Neural progenitor cell (in vitro differentiated cells): ENCODE data around the gene TMEM87A.

Source experiments
- CTCF ChIP-seq: fragments of 200-600 bp; sonication (generic); IDR thresholded peaks from 2 replicates; pipeline ENCODE4 v1.5.1; 2017; ENCODE audit warnings: antibody characterized with exemption, mild to moderate bottlenecking
- EZH2phosphoT487 ChIP-seq: fragments of 200-600 bp; sonication (generic); IDR thresholded peaks from 2 replicates; pipeline ENCODE4 v1.6.1; 2017; ENCODE audit warnings: antibody characterized with exemption

DNA sequence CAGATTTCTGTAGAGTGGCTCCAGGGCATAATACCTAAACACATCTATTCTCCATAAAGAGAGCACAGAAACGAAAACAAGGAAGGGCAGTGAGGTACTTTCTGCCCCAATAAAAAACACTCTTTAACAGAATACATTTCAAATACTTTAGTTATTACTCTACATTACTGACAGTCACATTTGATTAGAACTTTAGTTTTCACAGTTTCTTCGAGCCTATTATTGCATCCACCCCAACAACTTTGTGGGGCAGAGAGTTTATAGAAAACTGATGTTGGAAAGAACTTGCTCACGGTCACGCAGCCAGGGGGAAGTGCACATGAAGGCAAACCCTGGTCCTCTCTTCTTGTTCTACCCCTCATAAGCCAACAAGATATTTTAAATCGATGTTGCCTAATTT, 74.1 kb downstream of the TMEM87A start:
- TF ChIP-seq CTCF (no peak), EZH2phosphoT487 (no peak)
